Cerebellar nuclear complex (tissue), 1 donor: ENCODE data around the gene SLC4A2.

ENCODE experiments used
- DNase-seq, 2 experiments: peaks; one replicate each; lab custom pipeline; 2025; lab: John Stamatoyannopoulos, UW

Gene SLC4A2

GRCh38 chr7:151062399-151063211, 3.2 kb downstream of the SLC4A2 start:
- DNase-seq: no peak

- DNase-seq: no peak
Observed at GRCh38 chr7:151063212-151063561, 3.8 kb downstream of the SLC4A2 start.

- no peak for DNase-seq
Observed at GRCh38 chr7:151064454-151064853, 5.1 kb downstream of the SLC4A2 start.

GRCh38 chr7:151064993-151065392, 5.6 kb downstream of the SLC4A2 start:
- DNase-seq: no peak

- DNase-seq: no peak
Observed at GRCh38 chr7:151065516-151065915, 6.1 kb downstream of the SLC4A2 start.

- DNase-seq: no peak
Observed at GRCh38 chr7:151066273-151066974, 7.0 kb downstream of the SLC4A2 start.

- no peak for DNase-seq
Observed at GRCh38 chr7:151068069-151068773, 8.8 kb downstream of the SLC4A2 start.

GRCh38 chr7:151069841-151070573, 10.6 kb downstream of the SLC4A2 start:
- DNase-seq: no peak

- no peak for DNase-seq
Observed at GRCh38 chr7:151070574-151070960, 11.2 kb downstream of the SLC4A2 start.

- no peak for DNase-seq
Observed at GRCh38 chr7:151071032-151071866, 11.9 kb downstream of the SLC4A2 start.

GRCh38 chr7:151073990-151074389, 14.6 kb downstream of the SLC4A2 start:
- DNase-seq: no peak

- DNase-seq: no peak
Observed at GRCh38 chr7:151074817-151075661, 15.7 kb downstream of the SLC4A2 start.

GRCh38 chr7:151075662-151075971, 16.2 kb downstream of the SLC4A2 start:
- no peak for DNase-seq

GRCh38 chr7:151075978-151076426, 16.6 kb downstream of the SLC4A2 start:
- no peak for DNase-seq

- DNase-seq: no peak
Observed at GRCh38 chr7:151076863-151077704, 17.7 kb downstream of the SLC4A2 start.

- no peak for DNase-seq
Observed at GRCh38 chr7:151077705-151078232, 18.4 kb downstream of the SLC4A2 start.

- no peak for DNase-seq
Observed at GRCh38 chr7:151078233-151079040, 19.0 kb downstream of the SLC4A2 start.

- DNase-seq: no peak
Observed at GRCh38 chr7:151079199-151079910, 20.0 kb downstream of the SLC4A2 start.
